Measurements from ENCODE around the gene GPR153. TPM values are rescaled to one million over a fixed set of nuclear protein-coding genes. Genes with fewer than 3 reads are reported as not detected.
A peak's percentile ranks its signal among the peaks of the same experiment; 100 is the strongest.

The GPR153 gene
- total and polyA plus RNA-seq, 7 donors: 0.49 to 3.5 (median 2.2) TPM

GRCh38 chr1:6285336-6285735 lies 24.4 kb upstream of the GPR153 start:
- TF ChIP-seq CTCF (IDR thresholded peaks at IDR 0.05): no peak
- ATAC-seq: no peak

GRCh38 chr1:6282577-6283270 lies 21.8 kb upstream of the GPR153 start:
- no peak for TF ChIP-seq CTCF (IDR thresholded peaks at IDR 0.05)
- 93 to 96% (median 95%) methylated on average over 17 of the region's 17 CpGs for WGBS, 3 donors
- Histone ChIP-seq H3K4me3 (no peak overlapping the region), H3K27ac (no peak overlapping the region), H3K27me3 (ENCODE audit: insufficient read depth in 3 of 3, low read length in 2 of 3) (no peaks in the 10 kb centered on the region), H3K36me3 (ENCODE audit: insufficient read depth in 1 of 2, low read depth in 1 of 2) (no peaks in the 10 kb centered on the region), H3K9me3 (no peaks in the 10 kb centered on the region), H3K4me1 (no peaks in the 10 kb centered on the region)
- DNase-seq (no peak), ATAC-seq (no peak)
- intact Hi-C loops (cut with DNase I): no loop called here

More at GRCh38 chr1:6285336-6285735, 24.4 kb upstream of the GPR153 start:
- Histone ChIP-seq H3K27ac (no peak overlapping the region), H3K27me3 (ENCODE audit: insufficient read depth in 3 of 3, low read length in 2 of 3) (no peaks in the 10 kb centered on the region), H3K36me3 (ENCODE audit: insufficient read depth in 1 of 2, low read depth in 1 of 2) (no peaks in the 10 kb centered on the region), H3K9me3 (no peaks in the 10 kb centered on the region), H3K4me3 (no peak overlapping the region), H3K4me1 (no peaks in the 10 kb centered on the region)
- WGBS, 3 donors: 94 to 96% (median 94%) methylated on average over 11 of the region's 11 CpGs
- intact Hi-C loops (cut with DNase I): no loop called here
- no peak for DNase-seq

GRCh38 chr1:6281511-6282402 lies 20.9 kb upstream of the GPR153 start:
- no peak for TF ChIP-seq CTCF (IDR thresholded peaks at IDR 0.05)
- DNase-seq (no peak), ATAC-seq (no peak)
- 64 to 75% (median 65%) methylated on average over 19 of the region's 19 CpGs for WGBS, 3 donors
- Histone ChIP-seq H3K9me3 (no peaks in the 10 kb centered on the region), H3K4me1 (peaks cover 2% of the 10 kb centered on the region), H3K27ac (no peak overlapping the region), H3K27me3 (ENCODE audit: insufficient read depth in 3 of 3, low read length in 2 of 3) (no peaks in the 10 kb centered on the region), H3K36me3 (ENCODE audit: insufficient read depth in 1 of 2, low read depth in 1 of 2) (no peaks in the 10 kb centered on the region), H3K4me3 (no peak overlapping the region)
- intact Hi-C loops (cut with DNase I): no loop called here

- Histone ChIP-seq H3K4me3 (no peak overlapping the region), H3K4me1 (peaks cover 9% of the 10 kb centered on the region), H3K36me3 (ENCODE audit: insufficient read depth in 1 of 2, low read depth in 1 of 2) (no peaks in the 10 kb centered on the region), H3K27me3 (ENCODE audit: insufficient read depth in 3 of 3, low read length in 2 of 3) (no peaks in the 10 kb centered on the region), H3K9me3 (no peaks in the 10 kb centered on the region), H3K27ac (no peak overlapping the region)
- peak in 1 of 4 donors; percentile 39 for ATAC-seq
- peak; percentile 28 for TF ChIP-seq CTCF (IDR thresholded peaks at IDR 0.05)
- 73 to 81% (median 74%) methylated on average over 32 to 33 of the region's 33 CpGs for WGBS, 3 donors
- DNase-seq: peak; percentile 42 to 66
- intact Hi-C loops (cut with DNase I): no loop called here
Measured at GRCh38 chr1:6280761-6281451, 20.0 kb upstream of the GPR153 start.

Data from psoas muscle (tissue), 8 donors.